A673 (cell line): ENCODE data around the gene MST1.

ENCODE experiments used
- EZH2 ChIP-seq: fragments of 200-600 bp; sonication (generic); IDR thresholded peaks from 2 replicates; pipeline ENCODE4 v1.6.1; 2017; ENCODE audit warnings: borderline replicate concordance, low read depth, mild to moderate bottlenecking, mixed read lengths, antibody characterized with exemption, low read length; ENCODE audit not compliant: poor library complexity, severe bottlenecking
- TF ChIP-seq, protein P1 (sequence below): fragments of 300-800, 200-600 bp; sonication (generic); conservative IDR thresholded peaks from 2 replicates; pipeline ENCODE4 v1.5.1; 2017; ENCODE audit warnings: low read depth, mild to moderate bottlenecking, antibody characterized with exemption, low read length, moderate library complexity, mixed read lengths

DNA sequence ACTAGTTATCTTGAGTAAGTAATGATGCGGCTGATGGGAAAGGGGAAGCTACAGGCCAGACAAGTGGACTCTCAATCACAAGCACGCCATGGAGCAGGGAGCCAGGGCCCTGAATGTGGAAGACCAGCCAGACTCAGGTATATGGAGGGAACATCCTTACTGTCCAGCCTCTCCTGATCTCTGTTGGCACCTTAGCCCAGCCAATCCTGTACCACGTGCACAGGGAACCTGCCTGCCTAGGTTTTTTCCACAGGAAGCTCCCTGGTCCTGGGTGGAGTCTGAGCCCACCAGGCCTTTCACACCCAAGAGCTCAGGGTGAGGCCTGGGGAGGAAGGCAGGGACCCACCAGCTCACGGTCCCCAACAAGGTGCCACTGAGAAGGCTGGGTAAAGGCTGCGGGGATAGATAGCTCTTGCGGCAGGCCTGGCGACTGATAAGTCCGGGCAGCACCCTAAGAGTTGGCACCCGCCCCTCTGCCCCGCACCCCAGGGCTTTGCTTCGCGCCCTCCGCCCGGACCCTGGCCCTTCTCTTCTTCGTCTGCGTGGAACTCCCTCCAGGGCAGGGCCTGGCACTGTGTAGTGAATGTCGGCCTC lies 16.1 kb downstream of the MST1 start:
- TF ChIP-seq, protein P1, sequence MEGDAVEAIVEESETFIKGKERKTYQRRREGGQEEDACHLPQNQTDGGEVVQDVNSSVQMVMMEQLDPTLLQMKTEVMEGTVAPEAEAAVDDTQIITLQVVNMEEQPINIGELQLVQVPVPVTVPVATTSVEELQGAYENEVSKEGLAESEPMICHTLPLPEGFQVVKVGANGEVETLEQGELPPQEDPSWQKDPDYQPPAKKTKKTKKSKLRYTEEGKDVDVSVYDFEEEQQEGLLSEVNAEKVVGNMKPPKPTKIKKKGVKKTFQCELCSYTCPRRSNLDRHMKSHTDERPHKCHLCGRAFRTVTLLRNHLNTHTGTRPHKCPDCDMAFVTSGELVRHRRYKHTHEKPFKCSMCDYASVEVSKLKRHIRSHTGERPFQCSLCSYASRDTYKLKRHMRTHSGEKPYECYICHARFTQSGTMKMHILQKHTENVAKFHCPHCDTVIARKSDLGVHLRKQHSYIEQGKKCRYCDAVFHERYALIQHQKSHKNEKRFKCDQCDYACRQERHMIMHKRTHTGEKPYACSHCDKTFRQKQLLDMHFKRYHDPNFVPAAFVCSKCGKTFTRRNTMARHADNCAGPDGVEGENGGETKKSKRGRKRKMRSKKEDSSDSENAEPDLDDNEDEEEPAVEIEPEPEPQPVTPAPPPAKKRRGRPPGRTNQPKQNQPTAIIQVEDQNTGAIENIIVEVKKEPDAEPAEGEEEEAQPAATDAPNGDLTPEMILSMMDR = no peak
- no peak for TF ChIP-seq EZH2
